Endothelial cell of umbilical vein (primary cell): ENCODE results near the gene GPR146. TPM values are rescaled to one million over a fixed set of nuclear protein-coding genes. Genes with fewer than 3 reads are reported as not detected.

Experiments
- BruUV-seq: library from RNA; stranded (reverse); fragments of 400-500 nt; replicated peaks from 2 replicates; lab custom pipeline; 2021; lab: Mats Ljungman, UMichigan
- CTCF ChIA-PET: fragments of 300-600, 350-600 bp; sonication (Branson Sonifier 250); formaldehyde crosslinking; loops from one replicate; lab custom pipeline; 2021; ENCODE audit warnings: antibody characterized with exemption, inconsistent platforms; lab: Charles Lee
- POLR2A ChIA-PET: fragments of 300-600, 350-600 bp; sonication (Branson Sonifier 250); formaldehyde crosslinking; loops from one replicate; lab custom pipeline; 2021; ENCODE audit warnings: antibody characterized with exemption, inconsistent platforms; lab: Charles Lee
- DNase-seq: peaks from one replicate; pipeline ENCODE4 v3.0.0-alpha.2; 2011; ENCODE audit warnings: low read depth, low spot score
- FAIRE-seq: peaks from 2 replicates; lab custom pipeline; 2011; peaks lifted over from hg19 to GRCh38; lab: Jason Lieb, UNC
- H2AFZ ChIP-seq: 2 replicates; pipeline ENCODE4 v1.6.0; 2012; ENCODE audit warnings: low read depth, low read length, control low read depth, inconsistent platforms
- H3K27ac ChIP-seq: 2 replicates; pipeline ENCODE4 v1.5.1; 2011; ENCODE audit warnings: low read depth, mild to moderate bottlenecking, control low read depth, low read length, moderate library complexity; ENCODE audit not compliant: insufficient read depth
- H3K27me3 ChIP-seq, 2 experiments: 2 replicates each; pipeline versions ENCODE4 v1.6.0 to v1.6.1; 2011; ENCODE audit warnings: low read length in 2 of 2, mixed read lengths in 1 of 2; ENCODE audit not compliant: control insufficient read depth in 2 of 2, insufficient read depth in 2 of 2
- H3K36me3 ChIP-seq, 2 experiments: 2 replicates in 1 of 2; 3 replicates in 1 of 2; pipeline ENCODE4 v1.5.1; 2011; ENCODE audit warnings: low read length in 2 of 2, mild to moderate bottlenecking in 1 of 2, moderate library complexity in 1 of 2; ENCODE audit not compliant: control insufficient read depth in 2 of 2, insufficient read depth in 2 of 2; ENCODE audit errors: extremely low read depth in 1 of 2
- H3K4me1 ChIP-seq: 3 replicates; pipeline ENCODE4 v1.5.1; 2011; ENCODE audit warnings: mild to moderate bottlenecking, low read length; ENCODE audit not compliant: control insufficient read depth, insufficient read depth; ENCODE audit errors: extremely low read depth
- H3K4me2 ChIP-seq: 2 replicates; pipeline ENCODE4 v1.6.1; 2011; ENCODE audit warnings: low read length, control low read depth, mixed read lengths; ENCODE audit not compliant: insufficient read depth
- H3K4me3 ChIP-seq, 3 experiments: fragments of 200-600 bp in 1 of 3; sonication (generic), shearing (Covaris generic) in 1 of 3; replicated peaks in 1 of 3; 2 replicates each; pipeline ENCODE4 v1.5.1; 2011 to 2016; ENCODE audit warnings: control low read depth in 3 of 3, low read length in 3 of 3, mild to moderate bottlenecking in 2 of 3, inconsistent platforms in 1 of 3, low read depth in 1 of 3, moderate library complexity in 1 of 3; ENCODE audit not compliant: insufficient read depth in 1 of 3
- H3K79me2 ChIP-seq: 2 replicates; pipeline ENCODE4 v1.6.0; 2012; ENCODE audit warnings: low read length, inconsistent platforms; ENCODE audit not compliant: control insufficient read depth, insufficient read depth
- H3K9ac ChIP-seq: replicated peaks from 2 replicates; pipeline ENCODE3; 2011; ENCODE audit warnings: low read length, control low read depth; ENCODE audit not compliant: insufficient read depth; ENCODE audit errors: extremely low read depth
- H3K9me1 ChIP-seq: replicated peaks from 3 replicates; pipeline ENCODE4 v1.6.0; 2011; ENCODE audit warnings: mild to moderate bottlenecking, low read length; ENCODE audit not compliant: control insufficient read depth, insufficient read depth; ENCODE audit errors: extremely low read depth
- H3K9me3 ChIP-seq: replicated peaks from 2 replicates; pipeline ENCODE4 v1.5.1; 2012; ENCODE audit warnings: low read length, inconsistent platforms; ENCODE audit not compliant: control insufficient read depth, insufficient read depth
- H4K20me1 ChIP-seq: replicated peaks from 2 replicates; pipeline ENCODE3; 2011; ENCODE audit warnings: mild to moderate bottlenecking, low read length; ENCODE audit not compliant: control insufficient read depth, insufficient read depth; ENCODE audit errors: extremely low read depth
- CTCF ChIP-seq, 2 donors: IDR thresholded peaks; 1 replicate in 1 of 2; 2 replicates in 1 of 2; pipeline ENCODE4 v1.5.1; 2011; ENCODE audit warnings: low read length in 2 of 2, mild to moderate bottlenecking in 2 of 2, moderate library complexity in 2 of 2, control low read depth in 1 of 2, inconsistent platforms in 1 of 2, low read depth in 1 of 2; ENCODE audit not compliant: insufficient read depth in 1 of 2; ENCODE audit errors: extremely low read depth in 1 of 2
- EZH2 ChIP-seq: IDR thresholded peaks from 2 replicates; pipeline ENCODE4 v1.6.1; 2012; ENCODE audit warnings: borderline replicate concordance, low read depth, mild to moderate bottlenecking, moderate library complexity, low read length, inconsistent platforms; ENCODE audit not compliant: severe bottlenecking
- FOS ChIP-seq: IDR thresholded peaks from 2 replicates; pipeline ENCODE4 v1.6.1; 2011; ENCODE audit warnings: mild to moderate bottlenecking, low read length, moderate library complexity, borderline replicate concordance; ENCODE audit not compliant: insufficient read depth
- GATA2 ChIP-seq: IDR thresholded peaks from 2 replicates; pipeline ENCODE4 v1.7.0; 2011; ENCODE audit warnings: low read depth, mild to moderate bottlenecking, moderate library complexity, mixed read lengths, low read length; ENCODE audit not compliant: insufficient read length, insufficient read depth
- JUN ChIP-seq: IDR thresholded peaks from 2 replicates; pipeline ENCODE4 v1.6.1; 2011; ENCODE audit warnings: borderline replicate concordance, low read depth; ENCODE audit not compliant: insufficient read length, insufficient read depth
- MYC ChIP-seq: IDR thresholded peaks from one replicate; pipeline ENCODE4 v1.6.1; 2011; ENCODE audit warnings: mild to moderate bottlenecking, low read depth, low read length
- POLR2A ChIP-seq: IDR thresholded peaks from 2 replicates; pipeline ENCODE4 v1.6.1; 2012; ENCODE audit warnings: low read depth, mild to moderate bottlenecking, control low read depth, low read length
- POLR2AphosphoS5 ChIP-seq: IDR thresholded peaks from 2 replicates; pipeline ENCODE4 v1.6.1; 2012; ENCODE audit warnings: low read depth, mild to moderate bottlenecking, control low read depth, low read length, moderate library complexity; ENCODE audit not compliant: insufficient read depth
- dilution Hi-C: fragments of 300-500 bp; cut with MboI; formaldehyde crosslinking; loops from one replicate; pipeline ENCODE4 v1.15.0; 2019; ENCODE audit warnings: low sequenced_read_pairs; ENCODE audit not compliant: extremely low pct_ligation_motif_present
- intact Hi-C: fragments of 100-400 bp; cut with micrococcal nuclease; formaldehyde crosslinking; loops from one replicate; pipeline ENCODE4 v1.10.0; 2022
- polyA plus RNA-seq, 4 experiments: library from polyadenylated mRNA; depleted of rRNA in 3 of 4; stranded (reverse) in 3 of 4; unstranded in 1 of 4; fragments of >200 nt; gene quantifications; 2 replicates each; pipeline versions ENCODE4 v1.2.1 to v1.2.3, GENCODE V29; 2011 to 2012; ENCODE audit warnings: missing spikeins in 1 of 4
- total RNA-seq: library from RNA; stranded (reverse); gene quantifications from 2 replicates; pipeline ENCODE4 v1.2.3, GENCODE V29; 2021
- TF ChIP-seq, protein P1 (sequence below): IDR thresholded peaks from 2 replicates; pipeline ENCODE4 v1.6.1; 2011; ENCODE audit not compliant: insufficient read depth, insufficient read length

Gene GPR146
- total and polyA plus RNA-seq, 2 donors (not counting 3 experiments of a cell fraction or from before 2014, with no cell fraction given): 18.5 to 44.8 TPM

DNA sequence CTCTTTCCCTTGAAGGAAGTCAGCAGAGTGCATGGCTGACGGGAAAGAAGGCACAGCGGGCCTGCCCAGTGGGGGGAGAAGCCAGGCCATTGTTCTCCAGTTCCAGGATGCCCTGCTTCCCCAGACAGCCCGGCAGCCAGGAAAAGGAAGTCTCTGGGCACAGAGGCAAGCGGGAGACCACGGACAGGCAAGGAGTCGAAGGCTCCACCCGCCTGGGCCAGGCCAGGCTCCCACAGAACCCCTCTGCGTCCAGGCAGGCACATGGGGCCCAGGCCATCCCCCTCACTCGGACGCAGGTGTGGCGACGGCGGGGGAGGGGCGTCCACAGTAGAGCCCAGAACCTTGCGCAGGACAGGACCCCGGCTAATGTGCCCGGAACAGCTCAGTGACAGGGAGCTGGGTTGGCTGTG is 8.7 kb downstream of the GPR146 start:
- dilution Hi-C loops (no loop called here), intact Hi-C loops (no loop called here)
- ChIA-PET POLR2A (no interaction called here), CTCF (interaction anchor here (0.8 to 2.6 kb wide), 3 partner anchors 9 to 13 kb away, joined by 3 to 11 read pairs (median 6); partner anchors contain the start of gene GPR146)
- peak; percentile 93 for FAIRE-seq
- BruUV-seq: no TSS peak
- Histone ChIP-seq H3K4me1 (peaks cover 58% of the 10 kb centered on the region), H3K4me2 (no peak overlapping the region), H3K36me3 (peaks cover 0 to 4% of the 10 kb centered on the region in 2 experiments), H3K4me3 (no peak overlapping the region), H3K27me3 (no peaks in the 10 kb centered on the region), H3K79me2 (no peaks in the 10 kb centered on the region), H3K9me3 (no peaks in the 10 kb centered on the region), H3K27ac (peak overlapping the region; percentile 86), H2AFZ (peak overlapping the region; percentile 64), H3K9ac (peak overlapping the region; percentile 63), H4K20me1 (no peaks in the 10 kb centered on the region), H3K9me1 (no peaks in the 10 kb centered on the region)
- peak; percentile 83 for DNase-seq
- TF ChIP-seq JUN: no peak
- TF ChIP-seq MYC: no peak
- no peak for TF ChIP-seq POLR2AphosphoS5
- TF ChIP-seq, protein P1, sequence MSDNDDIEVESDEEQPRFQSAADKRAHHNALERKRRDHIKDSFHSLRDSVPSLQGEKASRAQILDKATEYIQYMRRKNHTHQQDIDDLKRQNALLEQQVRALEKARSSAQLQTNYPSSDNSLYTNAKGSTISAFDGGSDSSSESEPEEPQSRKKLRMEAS: no peak
- TF ChIP-seq CTCF (IDR thresholded peaks at IDR 0.05; ENCODE audit: extremely low read depth in 1 of 2, insufficient read depth in 1 of 2, low read depth in 1 of 2, low read length in 2 of 2): no peak
- no peak for TF ChIP-seq EZH2
- TF ChIP-seq POLR2A: no peak
- no peak for TF ChIP-seq FOS
- TF ChIP-seq GATA2: no peak
